CD14-positive monocyte (primary cell): Measurements from ENCODE around the gene NHERF2. TPM values are rescaled to one million over a fixed set of nuclear protein-coding genes. Genes with fewer than 3 reads are reported as not detected.

Experiments used
- DNase-seq, 3 donors: peaks; one replicate each; pipeline ENCODE4 v3.0.0-alpha.2; 2011 to 2022
- H2AFZ ChIP-seq: 2 replicates; pipeline ENCODE4 v1.6.0; 2012; ENCODE audit warnings: mild to moderate bottlenecking, low read depth, low read length, inconsistent platforms; ENCODE audit not compliant: insufficient read depth, poor library complexity, severe bottlenecking
- H3K27ac ChIP-seq, 2 donors: 1 replicate in 1 of 2; 2 replicates in 1 of 2; pipeline ENCODE4 v1.5.1; 2012 to 2013; ENCODE audit warnings: low read length in 2 of 2, control low read depth in 1 of 2, inconsistent platforms in 1 of 2, low read depth in 1 of 2, mild to moderate bottlenecking in 1 of 2
- H3K27me3 ChIP-seq, 2 donors: one replicate each; pipeline versions ENCODE4 v1.6.0 to v1.6.1; 2011 to 2013; ENCODE audit warnings: low read length in 2 of 2; ENCODE audit not compliant: control insufficient read depth in 2 of 2, insufficient read depth in 2 of 2
- H3K36me3 ChIP-seq, 2 donors: replicated peaks in 1 of 2; 1 replicate in 1 of 2; 2 replicates in 1 of 2; pipeline versions ENCODE4 v1.5.1 to v1.6.1; 2012 to 2013; ENCODE audit warnings: low read length in 2 of 2, control low read depth in 1 of 2, inconsistent platforms in 1 of 2, mild to moderate bottlenecking in 1 of 2; ENCODE audit not compliant: insufficient read depth in 2 of 2, control insufficient read depth in 1 of 2
- H3K4me1 ChIP-seq, 2 donors: 1 replicate in 1 of 2; 2 replicates in 1 of 2; pipeline versions ENCODE4 v1.5.1 to v1.6.1; 2012 to 2013; ENCODE audit warnings: low read length in 2 of 2, control low read depth in 1 of 2, inconsistent platforms in 1 of 2, mild to moderate bottlenecking in 1 of 2, moderate library complexity in 1 of 2; ENCODE audit not compliant: insufficient read depth in 2 of 2, control insufficient read depth in 1 of 2
- H3K4me2 ChIP-seq: replicated peaks from 2 replicates; pipeline ENCODE3; 2012; ENCODE audit warnings: low read length, moderate library complexity, mild to moderate bottlenecking; ENCODE audit not compliant: poor library complexity, severe bottlenecking; ENCODE audit errors: extremely low read depth
- H3K4me3 ChIP-seq, 3 experiments: fragments of 200-600 bp in 1 of 3; sonication (generic) in 1 of 3; replicated peaks in 1 of 3; 1 replicate in 2 of 3; 2 replicates in 1 of 3; pipeline ENCODE4 v1.5.1; 2011 to 2013; ENCODE audit warnings: low read length in 3 of 3, mild to moderate bottlenecking in 3 of 3, control low read depth in 2 of 3, low read depth in 2 of 3, inconsistent platforms in 1 of 3, moderate library complexity in 1 of 3
- H3K79me2 ChIP-seq: 2 replicates; pipeline ENCODE4 v1.6.0; 2012; ENCODE audit warnings: mild to moderate bottlenecking, control low read depth, inconsistent platforms, low read length, moderate library complexity; ENCODE audit not compliant: insufficient read depth
- H3K9ac ChIP-seq: 2 replicates; pipeline ENCODE4 v1.6.0; 2017; ENCODE audit warnings: low read length, mild to moderate bottlenecking; ENCODE audit not compliant: insufficient read depth, poor library complexity, severe bottlenecking
- H3K9me3 ChIP-seq, 2 donors: replicated peaks in 1 of 2; 1 replicate in 1 of 2; 2 replicates in 1 of 2; pipeline versions ENCODE4 v1.5.1 to v1.6.1; 2012 to 2013; ENCODE audit warnings: low read length in 2 of 2, control low read depth in 1 of 2; ENCODE audit not compliant: control insufficient read depth in 1 of 2, insufficient read depth in 1 of 2
- H4K20me1 ChIP-seq: 2 replicates; pipeline ENCODE4 v1.6.0; 2012; ENCODE audit warnings: mild to moderate bottlenecking, low read length, control low read depth, moderate library complexity; ENCODE audit not compliant: insufficient read depth
- H3K27ac Mint-ChIP-seq, 7 donors: one replicate each; pipeline ENCODE4 v1.8.0; 2020; ENCODE audit warnings: mild to moderate bottlenecking in 7 of 7, mixed read lengths in 7 of 7, moderate library complexity in 6 of 7, inconsistent platforms in 2 of 7
- H3K27me3 Mint-ChIP-seq, 3 donors: one replicate each; pipeline ENCODE4 v1.8.0; 2021 to 2022; ENCODE audit warnings: low read depth in 3 of 3, mild to moderate bottlenecking in 3 of 3, mixed read lengths in 3 of 3, moderate library complexity in 3 of 3, inconsistent platforms in 1 of 3
- H3K36me3 Mint-ChIP-seq, 2 donors: one replicate each; pipeline ENCODE4 v1.8.0; 2020; ENCODE audit warnings: mixed read lengths in 2 of 2, inconsistent platforms in 1 of 2, mild to moderate bottlenecking in 1 of 2
- H3K4me1 Mint-ChIP-seq: one replicate; pipeline ENCODE4 v1.8.0; 2020; ENCODE audit warnings: mild to moderate bottlenecking, mixed read lengths
- H3K4me3 Mint-ChIP-seq, 2 donors: one replicate each; pipeline ENCODE4 v1.8.0; 2020; ENCODE audit warnings: mild to moderate bottlenecking in 2 of 2, mixed read lengths in 2 of 2, moderate library complexity in 1 of 2
- H3K9me3 Mint-ChIP-seq, 7 donors: one replicate each; pipeline ENCODE4 v1.8.0; 2020 to 2022; ENCODE audit warnings: mixed read lengths in 7 of 7, mild to moderate bottlenecking in 6 of 7, moderate library complexity in 6 of 7, inconsistent platforms in 2 of 7
- WGBS: methylation state at CpG from one replicate; pipeline ENCODE4 v1.1.5; 2013; ENCODE audit warnings: missing lambda C conversion rate; ENCODE audit not compliant: insufficient coverage; 5-methylcytosine and 5-hydroxymethylcytosine counted together
- intact Hi-C, 2 donors: fragments of 100-400 bp; cut with micrococcal nuclease; formaldehyde crosslinking; loops; one replicate each; pipeline versions ENCODE4 v1.15.0 to v1.15.1; 2023
- polyA plus RNA-seq, 3 donors: library from polyadenylated mRNA; depleted of rRNA in 1 of 3; unstranded in 2 of 3; stranded (reverse) in 1 of 3; fragments of 300-500 nt in 2 of 3; fragments of >200 nt in 1 of 3; fragmentation: Illumina TruSeq in 2 of 3; gene quantifications; 1 replicate in 2 of 3; 2 replicates in 1 of 3; pipeline ENCODE4 v1.2.3, GENCODE V29; 2012 to 2021
- TF ChIP-seq, protein P1 (sequence below): fragments of 200-600 bp; IDR thresholded peaks from one replicate; pipeline ENCODE4 v1.8.0; 2022; ENCODE audit warnings: antibody characterized with exemption, mild to moderate bottlenecking

Gene NHERF2
- polyA plus RNA-seq, 3 donors: 0.66 to 8.2 (median 0.78) TPM

DNA sequence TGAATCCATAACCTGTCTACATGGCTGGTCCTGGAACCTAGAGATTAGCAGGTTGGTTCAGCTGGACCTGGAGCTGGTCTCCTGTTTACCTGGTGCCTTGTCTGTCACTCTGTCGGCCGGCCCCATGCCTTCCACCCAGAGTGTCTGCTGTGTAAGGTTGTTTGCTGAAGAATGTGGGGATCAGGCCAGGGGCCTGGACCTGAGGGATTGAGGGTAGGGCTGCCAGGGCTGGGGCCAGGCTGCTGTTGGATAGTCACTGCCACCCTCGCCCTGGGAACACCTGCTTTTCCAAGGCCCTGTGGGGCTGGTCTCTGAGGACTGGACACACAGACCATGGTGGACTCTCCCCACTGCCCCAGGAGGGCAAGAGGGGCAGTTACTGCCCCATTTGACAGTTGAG, 1.4 kb downstream of the NHERF2 start:
- H3K4me3 Mint-ChIP-seq: peak overlapping the region in 1 of 2 donors; percentile 80
- intact Hi-C loops: loop anchor here in 1 of 2 donors (5.0 kb wide), 1 partner anchor 119 kb away; the partner anchor contains the start of gene RAB26
- H3K27me3 ChIP-seq: peaks cover 11 to 42% of the 10 kb centered on the region in 2 donors
- no peaks in the 10 kb centered on the region for H3K79me2 ChIP-seq
- no peak overlapping the region for H3K4me2 ChIP-seq
- H3K9ac ChIP-seq: no peak overlapping the region
- peaks cover 16 to 27% of the 10 kb centered on the region in 2 donors for H3K4me1 ChIP-seq
- H3K4me1 Mint-ChIP-seq: peaks cover 18% of the 10 kb centered on the region
- H4K20me1 ChIP-seq: no peaks in the 10 kb centered on the region
- WGBS: 90% methylated on average over 3 of the region's 3 CpGs
- H3K9me3 ChIP-seq: peaks cover 0 to 9% of the 10 kb centered on the region in 2 donors
- H3K9me3 Mint-ChIP-seq: peaks cover 0 to 7% (median 2%) of the 10 kb centered on the region in 7 donors
- peaks cover 3% of the 10 kb centered on the region in 2 donors for H3K36me3 Mint-ChIP-seq
- no peak overlapping the region for H2AFZ ChIP-seq
- H3K27ac Mint-ChIP-seq: no peak overlapping the region
- DNase-seq: no peak
- TF ChIP-seq, protein P1, sequence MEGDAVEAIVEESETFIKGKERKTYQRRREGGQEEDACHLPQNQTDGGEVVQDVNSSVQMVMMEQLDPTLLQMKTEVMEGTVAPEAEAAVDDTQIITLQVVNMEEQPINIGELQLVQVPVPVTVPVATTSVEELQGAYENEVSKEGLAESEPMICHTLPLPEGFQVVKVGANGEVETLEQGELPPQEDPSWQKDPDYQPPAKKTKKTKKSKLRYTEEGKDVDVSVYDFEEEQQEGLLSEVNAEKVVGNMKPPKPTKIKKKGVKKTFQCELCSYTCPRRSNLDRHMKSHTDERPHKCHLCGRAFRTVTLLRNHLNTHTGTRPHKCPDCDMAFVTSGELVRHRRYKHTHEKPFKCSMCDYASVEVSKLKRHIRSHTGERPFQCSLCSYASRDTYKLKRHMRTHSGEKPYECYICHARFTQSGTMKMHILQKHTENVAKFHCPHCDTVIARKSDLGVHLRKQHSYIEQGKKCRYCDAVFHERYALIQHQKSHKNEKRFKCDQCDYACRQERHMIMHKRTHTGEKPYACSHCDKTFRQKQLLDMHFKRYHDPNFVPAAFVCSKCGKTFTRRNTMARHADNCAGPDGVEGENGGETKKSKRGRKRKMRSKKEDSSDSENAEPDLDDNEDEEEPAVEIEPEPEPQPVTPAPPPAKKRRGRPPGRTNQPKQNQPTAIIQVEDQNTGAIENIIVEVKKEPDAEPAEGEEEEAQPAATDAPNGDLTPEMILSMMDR: no peak
- no peak overlapping the region for H3K4me3 ChIP-seq
- no peaks in the 10 kb centered on the region for H3K36me3 ChIP-seq
- H3K27me3 Mint-ChIP-seq: peaks cover 30 to 62% (median 47%) of the 10 kb centered on the region in 3 donors
- H3K27ac ChIP-seq: no peak overlapping the region

DNA sequence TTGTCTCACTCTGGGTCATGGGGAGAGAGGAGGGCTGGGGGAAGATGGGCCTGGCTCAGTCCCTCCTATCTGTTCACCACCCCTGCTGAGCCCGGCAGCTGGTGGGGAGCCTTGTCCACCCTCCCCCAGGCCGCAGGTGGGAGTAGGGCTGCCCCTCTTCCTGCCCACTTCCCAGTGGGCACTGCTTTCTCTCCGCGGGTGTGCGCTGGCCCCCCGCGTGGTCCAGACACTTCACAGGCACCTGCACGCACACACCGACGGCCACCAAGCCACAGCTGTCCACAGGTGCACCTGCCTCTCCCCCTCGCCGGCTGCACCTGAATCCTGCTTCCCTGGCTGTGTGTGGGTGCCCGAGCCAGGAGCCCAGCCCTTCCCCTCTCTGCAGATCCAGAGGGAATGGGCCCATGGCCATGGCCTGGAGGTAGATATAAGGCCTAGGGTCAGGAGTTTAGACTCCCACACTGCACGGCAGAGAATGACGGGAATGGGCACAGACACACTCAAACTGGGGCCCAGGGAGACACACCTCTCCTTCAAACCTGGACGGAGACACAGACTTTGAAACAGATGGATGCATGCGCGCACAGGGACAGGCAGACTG, 2.0 kb downstream of the NHERF2 start:
- intact Hi-C loops: loop anchor here in 1 of 2 donors (5.0 kb wide), 1 partner anchor 119 kb away; the partner anchor contains the start of gene RAB26
- Histone ChIP-seq H3K4me1 (peaks cover 17 to 27% of the 10 kb centered on the region in 2 donors), H3K27me3 (peaks cover 11 to 42% of the 10 kb centered on the region in 2 donors), H3K9me3 (peaks cover 0 to 9% of the 10 kb centered on the region in 2 donors), H3K79me2 (no peaks in the 10 kb centered on the region), H3K9ac (no peak overlapping the region), H3K36me3 (no peaks in the 10 kb centered on the region), H3K4me2 (no peak overlapping the region), H3K4me3 (no peak overlapping the region), H4K20me1 (no peaks in the 10 kb centered on the region), H3K27ac (no peak overlapping the region), H2AFZ (no peak overlapping the region)
- TF ChIP-seq, protein P1: no peak
- H3K4me3 Mint-ChIP-seq: peak overlapping the region in 1 of 2 donors; percentile 28
- WGBS: 95% methylated on average over 17 of the region's 18 CpGs
- no peak for DNase-seq
- H3K36me3 Mint-ChIP-seq: peaks cover 3% of the 10 kb centered on the region in 2 donors
- H3K9me3 Mint-ChIP-seq: peaks cover 0 to 7% (median 2%) of the 10 kb centered on the region in 7 donors
- no peak overlapping the region for H3K27ac Mint-ChIP-seq
- H3K4me1 Mint-ChIP-seq: peaks cover 19% of the 10 kb centered on the region
- peaks cover 30 to 66% (median 47%) of the 10 kb centered on the region in 3 donors for H3K27me3 Mint-ChIP-seq
